ENCODE measurements around the gene PPFIA1.

The PPFIA1 gene

GRCh38 chr11:70372076-70372475 lies 101.6 kb downstream of the PPFIA1 start:
- H3K79me2 ChIP-seq (ENCODE audit: insufficient read depth, low read length), result peaks cover 7% of the 10 kb centered on the region
- no peaks in the 10 kb centered on the region for H3K9me3 ChIP-seq (ENCODE audit: insufficient read depth, low read length)
- H3K4me2 ChIP-seq (ENCODE audit: low read depth, low read length, poor library complexity, severe bottlenecking), result no peak overlapping the region
- H3K4me3 ChIP-seq (ENCODE audit: insufficient read depth, low read length, poor library complexity, severe bottlenecking), result no peak overlapping the region
- no peak overlapping the region for H2AFZ ChIP-seq (ENCODE audit: low read depth, low read length, severe bottlenecking)
- no peak overlapping the region for H3K9ac ChIP-seq (ENCODE audit: low read length)
- 0 out of 2 replicates have a peak, but pooled peaks cover 3% of the 10 kb centered on the region for H3K36me3 ChIP-seq (ENCODE audit: low read length)
- no peaks in the 10 kb centered on the region for H3K9me2 ChIP-seq (replicated peaks; ENCODE audit: insufficient read depth, low read length)
- TF ChIP-seq CTCF (IDR thresholded peaks at IDR 0.05; ENCODE audit: insufficient read depth, low read length, poor library complexity, severe bottlenecking) (no peak), EZH2phosphoT487 (conservative IDR thresholded peaks at IDR 0.05; ENCODE audit: low read length) (no peak)
- no peaks in the 10 kb centered on the region for H3K27me3 ChIP-seq (ENCODE audit: low read length)
- H3F3A ChIP-seq (ENCODE audit: insufficient read depth), result no peaks in the 10 kb centered on the region
- H4K20me1 ChIP-seq (ENCODE audit: low read depth, low read length), result no peaks in the 10 kb centered on the region
- no peak overlapping the region for H3K27ac ChIP-seq (ENCODE audit: low read depth, low read length)

- no peaks in the 10 kb centered on the region for H3K27me3 ChIP-seq (ENCODE audit: low read length)
These were observed 106.1 kb downstream of the PPFIA1 start for GRCh38 chr11:70376621-70377020.

GRCh38 chr11:70377645-70378044 lies 107.2 kb downstream of the PPFIA1 start:
- Histone ChIP-seq H3K27ac (ENCODE audit: low read depth, low read length) (no peak overlapping the region), H3F3A (ENCODE audit: insufficient read depth) (no peaks in the 10 kb centered on the region), H3K9me2 (replicated peaks; ENCODE audit: insufficient read depth, low read length) (no peaks in the 10 kb centered on the region), H3K27me3 (ENCODE audit: low read length) (no peaks in the 10 kb centered on the region), H3K4me2 (ENCODE audit: low read depth, low read length, poor library complexity, severe bottlenecking) (no peak overlapping the region), H3K79me2 (ENCODE audit: insufficient read depth, low read length) (no peaks in the 10 kb centered on the region), H3K36me3 (ENCODE audit: low read length) (peaks cover 11% of the 10 kb centered on the region; the same call in 1 of the 2 replicates), H2AFZ (ENCODE audit: low read depth, low read length, severe bottlenecking) (no peak overlapping the region), H3K9ac (ENCODE audit: low read length) (no peak overlapping the region), H3K4me3 (ENCODE audit: insufficient read depth, low read length, poor library complexity, severe bottlenecking) (no peak overlapping the region), H3K9me3 (ENCODE audit: insufficient read depth, low read length) (no peaks in the 10 kb centered on the region), H4K20me1 (ENCODE audit: low read depth, low read length) (no peaks in the 10 kb centered on the region)
- TF ChIP-seq EZH2phosphoT487 (conservative IDR thresholded peaks at IDR 0.05; ENCODE audit: low read length) (no peak), CTCF (IDR thresholded peaks at IDR 0.05; ENCODE audit: insufficient read depth, low read length, poor library complexity, severe bottlenecking) (no peak)

More at GRCh38 chr11:70376621-70377020, 106.1 kb downstream of the PPFIA1 start:
- Histone ChIP-seq H2AFZ (ENCODE audit: low read depth, low read length, severe bottlenecking) (no peak overlapping the region), H3K79me2 (ENCODE audit: insufficient read depth, low read length) (no peaks in the 10 kb centered on the region), H3K9me3 (ENCODE audit: insufficient read depth, low read length) (no peaks in the 10 kb centered on the region), H3K4me2 (ENCODE audit: low read depth, low read length, poor library complexity, severe bottlenecking) (no peak overlapping the region), H3K9me2 (replicated peaks; ENCODE audit: insufficient read depth, low read length) (no peaks in the 10 kb centered on the region), H3K4me3 (ENCODE audit: insufficient read depth, low read length, poor library complexity, severe bottlenecking) (no peak overlapping the region), H4K20me1 (ENCODE audit: low read depth, low read length) (no peaks in the 10 kb centered on the region), H3K36me3 (ENCODE audit: low read length) (peaks cover 9% of the 10 kb centered on the region; the same call in 1 of the 2 replicates), H3K9ac (ENCODE audit: low read length) (no peak overlapping the region), H3F3A (ENCODE audit: insufficient read depth) (no peaks in the 10 kb centered on the region), H3K27ac (ENCODE audit: low read depth, low read length) (no peak overlapping the region)
- TF ChIP-seq CTCF (IDR thresholded peaks at IDR 0.05; ENCODE audit: insufficient read depth, low read length, poor library complexity, severe bottlenecking) (no peak), EZH2phosphoT487 (conservative IDR thresholded peaks at IDR 0.05; ENCODE audit: low read length) (no peak)
